Suprapubic skin (tissue), 4 donors: Measurements from ENCODE around the gene CFAP74. TPM values are rescaled to one million over a fixed set of nuclear protein-coding genes. Genes with fewer than 3 reads are reported as not detected.

ENCODE experiments used
- DNase-seq, 2 donors: peaks; one replicate each; pipeline ENCODE4 v3.0.0-alpha.2; 2019; ENCODE audit warnings: low spot score in 2 of 2
- H3K27ac ChIP-seq: fragments of 200-600 bp; sonication (generic); one replicate; pipeline ENCODE4 v1.5.1; 2019
- H3K27me3 ChIP-seq: fragments of 200-600 bp; sonication (generic); one replicate; pipeline ENCODE4 v1.5.1; 2019
- H3K36me3 ChIP-seq: fragments of 200-600 bp; sonication (generic); one replicate; pipeline ENCODE4 v1.5.1; 2019
- H3K4me1 ChIP-seq: fragments of 200-600 bp; sonication (generic); one replicate; pipeline ENCODE4 v1.5.1; 2019
- H3K4me3 ChIP-seq: fragments of 200-600 bp; sonication (generic); one replicate; pipeline ENCODE4 v1.5.1; 2019; ENCODE audit warnings: mild to moderate bottlenecking
- H3K9me3 ChIP-seq: fragments of 200-600 bp; sonication (generic); one replicate; pipeline ENCODE4 v1.5.1; 2019
- CTCF ChIP-seq, 2 donors: fragments of 200-600 bp in 1 of 2; fragments of 450-650 bp in 1 of 2; sonication (generic) in 1 of 2; IDR thresholded peaks; one replicate each; pipeline ENCODE4 v1.5.1; 2016 to 2019; ENCODE audit warnings: antibody characterized with exemption in 2 of 2, mild to moderate bottlenecking in 1 of 2, moderate library complexity in 1 of 2
- EP300 ChIP-seq: sonication (generic); formaldehyde crosslinking; IDR thresholded peaks from one replicate; pipeline ENCODE4 v1.6.1; 2017; ENCODE audit warnings: antibody characterized with exemption
- POLR2A ChIP-seq, 2 donors: fragments of 450-650 bp; IDR thresholded peaks; one replicate each; pipeline ENCODE4 v1.6.1; 2017; ENCODE audit warnings: antibody characterized with exemption in 2 of 2, mild to moderate bottlenecking in 2 of 2, moderate library complexity in 2 of 2
- POLR2AphosphoS5 ChIP-seq, 3 donors: sonication (generic); formaldehyde crosslinking; IDR thresholded peaks; one replicate each; pipeline ENCODE4 v1.6.1; 2017; ENCODE audit warnings: antibody characterized with exemption in 3 of 3
- WGBS: methylation state at CpG from one replicate; pipeline ENCODE4 v1.1.5; 2018; 5-methylcytosine and 5-hydroxymethylcytosine counted together
- total RNA-seq, 4 donors: library from RNA; depleted of rRNA; stranded (reverse); fragments of >200 nt; gene quantifications; one replicate each; pipeline ENCODE4 v1.1.0, GENCODE V29; 2016

CFAP74 gene
- total RNA-seq, 4 donors from 2014 or later = not detected

GRCh38 chr1:1895456-1896336 lies 107.9 kb downstream of the CFAP74 start:
- no peak overlapping the region for H3K27ac ChIP-seq
- WGBS = 74% methylated on average over 10 of the region's 14 CpGs
- no peak for TF ChIP-seq POLR2A (IDR thresholded peaks at IDR 0.05)
- no peak for TF ChIP-seq POLR2AphosphoS5 (IDR thresholded peaks at IDR 0.05)
- no peak for TF ChIP-seq EP300
- no peak for TF ChIP-seq CTCF (IDR thresholded peaks at IDR 0.05)
- no peaks in the 10 kb centered on the region for H3K36me3 ChIP-seq
- H3K9me3 ChIP-seq = no peaks in the 10 kb centered on the region
- peaks cover 49% of the 10 kb centered on the region for H3K4me1 ChIP-seq
- no peak overlapping the region for H3K4me3 ChIP-seq
- no peak for DNase-seq
- H3K27me3 ChIP-seq = no peaks in the 10 kb centered on the region

- no peak overlapping the region for H3K27ac ChIP-seq
- WGBS = 29% methylated on average over 9 of the region's 10 CpGs
- peaks cover 49% of the 10 kb centered on the region for H3K4me1 ChIP-seq
- H3K27me3 ChIP-seq = no peaks in the 10 kb centered on the region
- no peaks in the 10 kb centered on the region for H3K9me3 ChIP-seq
- H3K4me3 ChIP-seq = peak overlapping the region; percentile 21
- no peaks in the 10 kb centered on the region for H3K36me3 ChIP-seq
- TF ChIP-seq POLR2AphosphoS5 (IDR thresholded peaks at IDR 0.05) (no peak), EP300 (no peak), CTCF (IDR thresholded peaks at IDR 0.05) (no peak), POLR2A (IDR thresholded peaks at IDR 0.05) (no peak)
- DNase-seq = no peak
Measured at GRCh38 chr1:1895060-1895418, 108.5 kb downstream of the CFAP74 start.

GRCh38 chr1:1894354-1895059 lies 109.1 kb downstream of the CFAP74 start:
- DNase-seq = no peak
- no peak overlapping the region for H3K27ac ChIP-seq
- peak overlapping the region; percentile 21 for H3K4me3 ChIP-seq
- no peaks in the 10 kb centered on the region for H3K36me3 ChIP-seq
- H3K9me3 ChIP-seq = no peaks in the 10 kb centered on the region
- peaks cover 51% of the 10 kb centered on the region for H3K4me1 ChIP-seq
- WGBS = 22% methylated on average over 10 of the region's 14 CpGs
- TF ChIP-seq POLR2A (IDR thresholded peaks at IDR 0.05) (no peak), POLR2AphosphoS5 (IDR thresholded peaks at IDR 0.05) (no peak), EP300 (no peak), CTCF (IDR thresholded peaks at IDR 0.05) (no peak)
- H3K27me3 ChIP-seq = no peaks in the 10 kb centered on the region

- Histone ChIP-seq H3K4me3 (no peak overlapping the region), H3K4me1 (peaks cover 56% of the 10 kb centered on the region), H3K36me3 (no peaks in the 10 kb centered on the region), H3K27me3 (no peaks in the 10 kb centered on the region), H3K9me3 (no peaks in the 10 kb centered on the region), H3K27ac (no peak overlapping the region)
- TF ChIP-seq CTCF (IDR thresholded peaks at IDR 0.05) (no peak), EP300 (no peak), POLR2AphosphoS5 (IDR thresholded peaks at IDR 0.05) (no peak), POLR2A (IDR thresholded peaks at IDR 0.05) (no peak)
- 86% methylated on average over 1 of the region's 2 CpGs for WGBS
- no peak for DNase-seq
Measured at GRCh38 chr1:1893997-1894353, 109.6 kb downstream of the CFAP74 start.

- no peaks in the 10 kb centered on the region for H3K9me3 ChIP-seq
- no peak for TF ChIP-seq CTCF (IDR thresholded peaks at IDR 0.05)
- TF ChIP-seq EP300 = no peak
- TF ChIP-seq POLR2A (IDR thresholded peaks at IDR 0.05) = no peak
- no peak for TF ChIP-seq POLR2AphosphoS5 (IDR thresholded peaks at IDR 0.05)
- peaks cover 61% of the 10 kb centered on the region for H3K4me1 ChIP-seq
- WGBS = 75% methylated on average over 7 of the region's 19 CpGs
- no peaks in the 10 kb centered on the region for H3K36me3 ChIP-seq
- H3K27ac ChIP-seq = peak overlapping the region; percentile 98
- no peaks in the 10 kb centered on the region for H3K27me3 ChIP-seq
- no peak overlapping the region for H3K4me3 ChIP-seq
- no peak for DNase-seq
Measured at GRCh38 chr1:1893291-1893985, 110.1 kb downstream of the CFAP74 start.
